Renal cortical epithelial cell (primary cell): ENCODE measurements around the gene CCDC87. TPM values are rescaled to one million over a fixed set of nuclear protein-coding genes. Genes with fewer than 3 reads are reported as not detected.
"Not testable (repeated sequence)": the region's sequence is repeated elsewhere in the genome, so short reads cannot be mapped to it uniquely, and the experiment has no call there.

Experiments
- DNase-seq: peaks from one replicate; pipeline ENCODE4 v3.0.0-alpha.2; 2011; ENCODE audit warnings: low read depth
- total RNA-seq: library from RNA; depleted of rRNA; stranded (reverse); fragments of >200 nt; gene quantifications from 2 replicates; pipeline ENCODE4 v1.2.3, GENCODE V29; 2014

The CCDC87 gene
- total RNA-seq, 1 donor from 2014 or later = 0.80 TPM

DNA sequence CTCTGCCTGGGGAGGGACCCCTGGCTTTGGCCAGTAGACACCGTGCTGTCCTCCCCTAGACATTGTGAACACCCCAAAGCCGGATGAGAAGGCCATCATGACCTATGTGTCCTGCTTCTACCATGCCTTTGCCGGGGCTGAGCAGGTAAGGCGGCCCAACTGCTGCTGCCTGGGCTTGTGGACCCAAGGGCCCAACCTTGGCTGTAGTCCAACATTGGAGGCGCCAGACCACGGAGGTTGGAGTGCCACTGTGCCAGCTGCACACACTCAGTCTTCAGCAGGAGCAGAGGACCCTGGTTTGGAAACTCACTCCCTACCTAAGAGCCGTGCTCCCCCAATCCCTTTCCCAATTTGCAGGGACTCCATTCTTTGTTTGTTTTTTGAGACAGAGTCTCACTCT lies 36.8 kb downstream of the CCDC87 start:
- no peak for DNase-seq

DNA sequence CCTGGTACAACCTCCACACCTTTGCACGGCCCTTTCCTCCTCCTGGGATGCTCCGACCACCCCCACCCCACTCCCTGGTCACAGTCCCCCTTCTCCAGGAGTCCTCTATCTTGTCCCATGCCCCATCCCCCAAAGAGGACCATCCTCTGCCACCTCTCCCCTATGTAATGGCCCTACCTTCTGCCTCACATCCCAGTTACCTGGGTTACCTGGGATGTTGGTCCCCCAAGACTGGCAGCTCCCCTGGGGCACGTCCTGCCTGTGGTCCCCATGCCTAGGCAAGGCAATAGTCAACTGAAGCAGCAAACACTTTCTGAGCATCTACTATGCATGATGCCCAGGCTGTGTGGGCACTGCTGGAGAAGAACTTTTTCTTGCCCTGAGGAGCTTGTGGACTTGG lies 37.4 kb downstream of the CCDC87 start:
- DNase-seq = no peak

DNA sequence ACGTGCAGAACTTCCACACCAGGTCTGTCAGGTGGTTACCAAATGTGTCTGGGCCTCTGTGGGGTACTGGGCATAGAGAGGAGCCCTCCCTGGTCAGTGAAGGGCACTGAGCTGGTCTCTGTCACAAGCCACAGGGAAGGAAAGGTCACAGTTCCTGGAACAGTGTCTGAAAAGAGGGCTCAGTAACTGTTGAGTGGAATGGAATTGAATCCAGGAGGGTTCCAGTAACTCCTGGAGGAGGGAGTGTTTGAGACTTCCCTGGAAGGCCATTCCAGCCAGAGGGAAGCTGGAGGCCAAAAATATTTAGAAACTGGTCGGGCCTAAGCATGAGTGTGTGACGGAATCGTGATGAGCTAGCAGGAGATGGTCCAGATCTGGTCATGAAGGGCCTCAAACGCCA lies 38.3 kb downstream of the CCDC87 start:
- no peak for DNase-seq

DNA sequence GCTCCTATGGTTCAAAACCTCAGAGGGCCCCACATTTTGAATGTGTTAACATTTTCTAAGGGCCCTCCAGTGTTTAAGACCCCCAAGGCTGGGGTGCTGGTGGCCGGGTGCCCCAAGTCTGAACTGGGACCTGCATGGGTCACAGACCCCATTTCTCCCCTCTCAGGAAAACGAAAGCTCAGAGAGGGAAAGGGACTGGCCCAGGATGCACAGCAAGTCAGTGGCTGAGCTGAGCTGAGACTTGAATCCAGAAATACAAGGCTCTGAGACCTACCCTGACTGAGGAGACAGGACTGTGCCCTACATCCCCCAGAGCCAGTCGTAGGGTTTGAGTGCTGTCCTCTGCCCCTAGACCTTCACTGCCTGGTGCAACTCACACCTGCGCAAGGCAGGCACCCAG lies 42.0 kb downstream of the CCDC87 start:
- no peak for DNase-seq

DNA sequence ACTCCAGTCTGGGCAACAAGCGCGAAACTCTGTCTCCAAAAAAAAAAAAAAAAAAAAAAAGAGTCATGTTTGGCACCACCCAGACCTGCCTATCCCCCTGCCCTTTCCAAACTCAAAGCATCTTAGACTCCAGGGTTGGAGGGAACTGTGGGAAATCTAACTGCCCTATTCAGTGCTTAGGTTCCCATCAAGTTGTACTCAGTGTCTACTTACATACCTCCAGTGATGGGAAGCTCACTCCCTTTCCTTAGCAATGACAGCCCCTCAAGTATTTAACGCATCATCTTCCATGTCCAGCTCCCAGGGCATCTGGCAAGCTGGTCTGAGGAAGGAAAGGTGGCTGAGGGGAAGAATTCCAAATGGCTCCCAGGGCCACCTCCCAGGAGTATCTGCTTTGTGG lies 43.2 kb downstream of the CCDC87 start:
- no peak for DNase-seq

DNA sequence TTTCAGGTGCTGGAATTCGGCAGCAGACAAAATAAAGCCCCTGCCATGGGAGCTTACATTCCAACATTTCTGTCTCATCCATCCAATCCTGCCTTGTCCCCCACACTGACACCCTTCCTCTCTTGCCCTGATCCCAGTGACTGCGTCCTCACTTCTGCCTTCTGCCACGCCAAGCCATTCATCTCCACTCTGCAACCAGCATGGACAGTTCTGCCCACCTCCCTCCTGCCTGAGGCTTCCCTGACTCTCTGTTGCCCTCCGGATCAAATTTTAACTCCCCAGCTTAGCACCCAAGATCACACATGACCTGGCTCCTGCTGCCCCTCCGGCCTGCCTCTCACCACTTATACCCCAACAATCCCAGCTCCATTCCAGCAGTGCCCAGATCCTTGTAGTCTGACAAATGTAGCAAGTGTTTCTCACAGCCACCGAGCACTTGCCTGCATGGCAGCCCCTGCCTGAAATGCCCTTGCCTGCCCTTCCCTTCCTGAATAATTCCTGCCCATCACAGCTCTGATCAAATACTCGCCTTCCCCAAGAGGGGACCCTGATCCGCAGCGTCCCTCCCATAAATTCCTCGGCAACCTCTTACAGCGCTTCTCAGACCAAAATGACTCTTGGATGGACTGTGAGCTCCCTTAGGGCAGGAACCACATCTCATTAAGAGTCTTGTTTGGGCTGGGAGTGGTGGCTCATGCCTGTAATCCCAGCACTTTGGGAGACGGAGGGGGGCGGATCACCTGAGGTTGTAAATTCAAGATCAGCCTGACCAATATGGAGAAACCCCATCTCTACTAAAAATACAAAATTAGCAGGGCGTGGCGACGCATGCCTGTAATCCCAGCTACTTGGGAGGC lies 43.9 kb downstream of the CCDC87 start:
- DNase-seq = no peak

DNA sequence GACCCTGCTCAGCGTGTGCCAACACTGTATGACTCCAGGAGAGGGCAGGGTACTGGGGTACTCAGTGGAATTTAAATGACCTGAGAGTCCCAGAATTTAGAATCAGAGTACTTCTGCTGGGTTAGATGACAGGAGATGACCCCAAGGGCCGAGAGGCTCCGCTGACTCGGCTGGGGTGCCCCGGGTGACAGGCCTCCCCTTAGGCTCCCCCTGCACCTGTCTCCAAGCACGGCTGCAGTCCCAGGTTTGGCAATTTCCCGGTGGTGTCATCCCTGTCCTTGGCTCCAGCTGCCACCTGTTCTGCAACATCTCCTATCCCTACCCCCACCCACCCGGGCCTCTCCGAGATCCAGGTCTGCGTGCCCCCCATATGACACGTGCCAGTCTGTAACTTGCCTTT lies 44.8 kb downstream of the CCDC87 start:
- no peak for DNase-seq

DNA sequence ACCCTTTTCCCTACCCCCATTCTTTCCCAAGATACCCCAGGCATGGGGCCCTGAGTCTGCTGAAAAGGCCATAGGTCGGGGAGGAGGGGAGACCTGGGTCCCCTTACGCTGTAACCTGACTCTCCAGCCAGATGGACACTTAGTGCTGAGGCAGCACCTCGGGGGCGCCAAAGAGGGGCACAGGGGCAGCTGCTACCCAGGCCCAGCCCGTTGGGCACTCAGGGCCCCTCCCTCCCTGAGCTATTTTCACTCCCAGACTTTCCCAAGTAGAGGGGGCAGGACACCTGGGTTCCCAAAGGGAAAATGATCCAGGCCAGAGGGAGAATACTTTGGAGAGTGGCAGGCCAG lies 45.2 kb downstream of the CCDC87 start:
- DNase-seq = no peak

DNA sequence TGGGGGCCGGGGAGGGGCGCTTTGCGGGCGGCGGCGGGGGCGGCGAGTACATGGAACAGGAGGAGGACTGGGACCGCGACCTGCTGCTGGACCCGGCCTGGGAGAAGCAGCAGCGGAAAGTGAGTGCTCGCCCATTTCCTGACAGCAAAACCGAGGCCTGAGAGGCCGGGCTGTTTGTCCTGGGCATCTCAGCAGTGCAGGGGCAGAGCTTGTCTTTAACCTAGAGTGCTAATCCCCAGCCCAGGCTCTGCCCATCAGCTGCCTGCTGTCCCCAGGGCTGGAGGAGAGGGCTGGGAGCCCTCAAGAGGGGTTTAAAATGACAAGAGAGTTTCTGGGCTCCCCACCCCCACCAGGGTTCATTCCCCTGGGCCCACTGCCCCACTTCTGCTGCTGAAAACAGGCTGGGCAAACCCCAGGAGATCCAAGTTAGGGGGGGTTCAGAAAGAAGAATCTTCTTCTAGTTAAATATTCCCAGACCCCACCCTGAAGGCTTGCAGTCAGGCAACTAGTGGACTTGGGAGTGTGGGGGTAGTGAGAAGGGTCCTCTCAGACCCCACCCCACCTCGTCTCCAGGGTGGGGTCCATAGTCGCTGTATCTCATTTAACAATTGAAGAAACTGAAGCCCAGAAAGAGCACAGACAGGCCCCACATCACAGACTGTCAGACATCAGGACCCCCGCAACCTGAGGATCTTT lies 45.7 kb downstream of the CCDC87 start:
- DNase-seq = no peak

DNA sequence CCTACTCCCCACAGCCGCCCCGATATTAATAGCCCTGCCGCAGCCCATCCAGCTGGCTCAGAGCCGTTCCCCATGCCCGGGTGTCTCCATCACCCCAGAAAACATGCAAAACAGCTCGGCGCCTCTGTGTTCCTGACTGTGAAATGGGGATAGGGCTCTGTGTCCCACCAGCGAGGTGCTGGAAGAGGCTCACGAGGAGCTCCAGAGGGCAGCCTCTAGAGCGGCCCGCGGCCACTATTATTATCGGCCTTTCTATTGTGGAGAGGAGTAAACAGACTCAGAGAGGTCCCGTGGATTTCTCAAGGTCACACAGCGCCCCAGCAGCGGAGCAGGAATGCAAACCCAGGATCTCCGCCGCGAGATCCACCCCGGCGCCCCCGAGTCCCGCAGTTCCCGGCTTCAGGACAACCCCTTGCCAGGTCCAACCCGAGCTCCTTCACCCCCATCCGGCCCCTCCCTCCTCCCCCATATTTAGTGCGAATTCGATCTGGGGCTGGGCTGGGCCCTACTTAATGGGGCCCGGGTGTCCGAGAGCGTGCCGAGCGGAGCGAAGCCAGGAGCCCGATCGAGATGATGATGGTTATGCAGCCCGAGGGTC lies 46.4 kb downstream of the CCDC87 start, which contains the start of gene ACTN3:
TSS of gene ACTN3 (plus strand) at position 536 of the 598 bp plus-strand sequence. CDS start at position 571, 35 bp downstream.
- DNase-seq = no peak

DNA sequence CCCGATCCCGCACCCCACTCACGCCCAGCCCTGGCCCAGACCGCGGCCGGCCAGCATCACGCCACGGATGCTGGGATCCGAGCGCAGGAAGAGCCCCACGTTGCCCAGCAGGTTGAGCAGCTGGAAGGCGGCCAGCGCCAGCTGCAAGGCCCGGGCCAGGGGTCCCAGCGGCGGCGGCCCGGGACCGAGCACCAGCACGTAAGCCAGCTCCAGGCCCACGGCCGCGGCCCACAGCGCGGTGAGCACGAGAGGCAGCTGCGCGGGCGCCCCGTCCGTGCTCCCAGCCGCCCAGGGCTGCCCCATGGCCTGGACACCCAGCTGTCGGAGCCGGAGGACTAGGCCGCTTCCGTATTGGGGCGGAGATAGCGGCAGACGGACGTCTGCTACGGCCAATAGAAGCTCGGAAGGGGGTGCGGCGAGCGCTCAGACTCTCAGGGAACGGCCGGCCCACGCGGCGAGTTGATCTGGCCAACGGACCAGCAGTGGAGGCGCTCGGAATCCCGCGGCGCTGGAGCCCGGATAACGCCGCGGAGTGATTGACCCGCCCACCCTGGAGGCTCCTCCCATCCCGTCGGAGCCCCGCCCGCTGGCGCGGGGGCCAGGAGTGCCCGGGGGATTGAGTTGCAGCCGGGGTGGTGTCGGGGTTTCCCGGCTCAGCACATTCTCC lies 47.0 kb downstream of the CCDC87 start, which contains the start of gene ZDHHC24:
TSS of gene ZDHHC24 (minus strand) at position 348 of the 667 bp plus-strand sequence. CDS start at position 303, 45 bp downstream.
- DNase-seq = peak; percentile 88

DNA sequence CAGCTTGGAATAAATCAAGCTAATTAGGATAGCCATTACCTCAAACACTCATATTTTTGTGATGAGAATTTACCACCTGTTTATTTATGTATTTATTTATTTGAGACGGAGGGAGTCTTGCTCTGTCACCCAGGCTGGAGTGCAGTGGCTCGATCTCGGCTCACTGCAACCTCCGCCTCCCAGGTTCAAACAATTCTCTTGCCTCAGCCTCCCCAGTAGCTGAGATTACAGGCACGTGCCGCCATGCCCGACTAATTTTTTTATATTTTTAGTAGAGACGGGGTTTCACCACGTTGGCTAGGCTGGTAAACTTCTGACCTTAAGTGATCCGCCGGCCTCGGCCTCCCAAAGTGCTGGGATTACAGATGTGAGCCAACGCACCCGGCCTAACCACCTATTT lies 47.9 kb downstream of the CCDC87 start:
- not testable (repeated sequence) for DNase-seq

DNA sequence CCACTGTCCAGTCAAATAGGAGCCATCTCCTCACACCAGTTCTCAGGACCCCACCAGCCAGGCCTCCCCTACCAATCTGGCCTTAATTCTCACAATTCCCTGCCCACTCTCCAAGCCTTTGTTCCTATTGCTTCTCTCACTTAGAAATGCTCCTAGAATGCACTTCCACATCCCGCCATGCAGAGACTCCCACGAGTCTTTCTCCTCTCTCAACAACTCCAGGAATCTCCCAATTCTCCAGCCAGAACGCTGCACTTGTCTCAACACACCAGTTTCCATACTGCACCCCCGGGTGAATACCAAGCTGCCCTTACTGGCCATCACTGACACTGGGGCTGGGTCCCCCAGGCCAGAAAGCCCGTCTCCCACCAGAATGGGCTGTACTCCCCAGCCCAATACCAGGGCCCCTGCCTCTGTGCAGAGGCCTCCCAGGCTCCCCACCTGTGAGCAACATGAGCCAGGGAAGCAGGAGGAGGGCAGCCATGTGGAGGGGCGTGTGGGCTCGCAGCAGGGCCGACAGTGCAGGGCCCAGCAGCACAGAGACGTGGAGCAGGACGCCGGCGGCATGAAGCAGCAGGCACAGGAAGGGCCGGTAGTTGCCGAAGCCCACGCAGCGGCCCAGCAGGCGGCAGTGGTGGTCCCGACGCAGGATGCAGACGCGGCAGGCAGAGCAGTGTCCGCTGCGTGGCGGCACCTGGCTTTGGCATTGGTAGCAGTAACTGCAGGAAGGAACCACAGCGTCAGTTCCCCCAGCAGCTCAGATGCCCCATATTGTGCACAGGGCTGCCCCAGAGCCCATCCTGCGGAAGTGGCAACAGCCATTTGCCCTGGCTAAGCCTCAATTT lies 49.4 kb downstream of the CCDC87 start:
- DNase-seq = no peak

DNA sequence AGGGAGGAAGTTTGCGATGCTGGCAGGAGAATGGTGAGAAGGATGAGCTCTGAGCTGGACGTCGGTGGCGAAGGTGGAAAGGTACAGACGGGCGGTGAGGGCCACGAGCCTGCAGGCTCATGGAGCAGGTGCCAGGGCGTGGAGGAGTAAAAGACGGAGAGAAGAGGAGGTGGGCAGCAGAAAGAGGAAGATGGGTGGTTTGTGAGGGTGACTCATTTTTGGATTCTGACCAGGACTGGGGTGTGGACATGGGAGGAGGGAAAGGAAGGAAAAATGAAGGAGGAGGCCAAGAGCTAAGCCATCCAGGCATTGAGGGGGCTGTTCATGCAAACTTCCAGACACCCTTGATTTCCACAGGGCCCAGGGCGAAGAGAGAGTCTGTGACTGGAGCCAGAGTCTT lies 50.5 kb downstream of the CCDC87 start:
- no peak for DNase-seq

DNA sequence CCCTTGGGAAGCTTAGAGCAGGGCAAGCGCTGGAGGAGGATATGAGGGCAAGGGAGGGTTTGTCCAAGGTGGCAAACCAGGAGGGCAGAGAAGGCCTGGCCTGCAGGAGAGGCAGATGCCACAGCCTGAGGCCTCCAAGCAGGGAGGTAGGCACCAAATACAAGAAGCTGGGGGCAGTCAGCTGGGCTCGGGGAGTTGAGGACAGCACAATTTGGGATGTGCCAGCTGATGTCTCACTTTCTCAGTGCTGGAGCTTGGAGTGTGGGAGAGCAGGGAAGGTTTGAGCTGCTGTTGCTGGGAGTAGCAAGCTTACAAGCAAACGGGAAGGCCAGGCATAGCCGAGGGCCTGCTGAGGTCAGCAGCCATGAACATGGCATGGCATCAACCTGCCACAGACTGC lies 51.0 kb downstream of the CCDC87 start:
- no peak for DNase-seq

DNA sequence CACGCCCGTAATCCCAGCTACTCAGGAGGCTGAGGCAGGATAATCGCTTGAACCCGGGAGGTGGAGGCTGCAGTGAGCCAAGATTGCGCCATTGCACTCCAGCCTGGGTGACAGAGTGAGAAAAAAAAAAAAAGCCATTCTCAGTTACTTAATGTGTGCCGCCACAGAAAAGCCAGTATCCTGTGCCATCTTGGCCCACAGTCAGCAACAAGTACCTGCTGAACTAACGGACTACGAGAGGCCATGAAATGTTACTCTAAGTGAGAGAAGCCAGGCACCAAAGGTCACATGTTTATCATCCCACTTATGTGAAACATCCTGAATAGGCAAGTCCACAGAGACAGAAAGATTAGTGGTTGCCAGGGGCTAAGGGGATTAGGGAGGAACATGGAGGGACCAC lies 52.3 kb downstream of the CCDC87 start:
- DNase-seq = not testable (repeated sequence)

Other genes starting within 250 kb of the CCDC87 start
- gene BRMS1, start 248.0 kb downstream of the CCDC87 start, total RNA-seq = 50.1 and 74.1 TPM in 2 replicates
- 20.7 and 32.2 TPM in 2 replicates for gene B4GAT1, start 245.4 kb downstream of the CCDC87 start, total RNA-seq
- gene SLC29A2, start 221.3 kb downstream of the CCDC87 start, total RNA-seq = 1.4 and 5.3 TPM in 2 replicates
- gene NPAS4, start 172.0 kb downstream of the CCDC87 start, total RNA-seq = not detected in 2 replicates
- 33.3 and 52.4 TPM in 2 replicates for gene MRPL11, start 154.2 kb downstream of the CCDC87 start, total RNA-seq
- gene PELI3, start 126.2 kb downstream of the CCDC87 start, total RNA-seq = 4.9 and 6.7 TPM in 2 replicates
- gene DPP3, start 112.6 kb downstream of the CCDC87 start, total RNA-seq = 73.6 and 95.2 TPM in 2 replicates
- gene BBS1, start 82.4 kb downstream of the CCDC87 start, total RNA-seq = 20.7 and 120 TPM in 2 replicates
- gene ZDHHC24, start 47.0 kb downstream of the CCDC87 start, total RNA-seq = 15.4 and 15.5 TPM in 2 replicates
- not detected in 2 replicates for gene ACTN3, start 46.2 kb downstream of the CCDC87 start, total RNA-seq
- gene CTSF, start 24.5 kb downstream of the CCDC87 start, total RNA-seq = 6.6 and 46.7 TPM in 2 replicates
- gene CCS, start 122 bp upstream of the CCDC87 start, total RNA-seq = 21.0 and 23.8 TPM in 2 replicates
- gene RBM14, start 23.6 kb upstream of the CCDC87 start, total RNA-seq = 17.9 and 36.4 TPM in 2 replicates
- gene RBM4, start 45.6 kb upstream of the CCDC87 start, total RNA-seq = 122 and 200 TPM in 2 replicates
- 16.1 and 26.7 TPM in 2 replicates for gene RBM4B, start 84.8 kb upstream of the CCDC87 start, total RNA-seq
- 88.6 and 208 TPM in 2 replicates for gene SPTBN2, start 136.2 kb upstream of the CCDC87 start, total RNA-seq